ELR (cell line): ENCODE measurements around the gene S100A9.
A peak's percentile ranks its signal among the peaks of the same experiment; 100 is the strongest.
"Not testable (repeated sequence)": the region's sequence is repeated elsewhere in the genome, so short reads cannot be mapped to it uniquely, and the experiment has no call there.

Source experiments
- DNase-seq: peaks from one replicate; pipeline ENCODE4 v3.0.0-alpha.2; 2015; ENCODE audit warnings: low read depth

Gene S100A9

DNA sequence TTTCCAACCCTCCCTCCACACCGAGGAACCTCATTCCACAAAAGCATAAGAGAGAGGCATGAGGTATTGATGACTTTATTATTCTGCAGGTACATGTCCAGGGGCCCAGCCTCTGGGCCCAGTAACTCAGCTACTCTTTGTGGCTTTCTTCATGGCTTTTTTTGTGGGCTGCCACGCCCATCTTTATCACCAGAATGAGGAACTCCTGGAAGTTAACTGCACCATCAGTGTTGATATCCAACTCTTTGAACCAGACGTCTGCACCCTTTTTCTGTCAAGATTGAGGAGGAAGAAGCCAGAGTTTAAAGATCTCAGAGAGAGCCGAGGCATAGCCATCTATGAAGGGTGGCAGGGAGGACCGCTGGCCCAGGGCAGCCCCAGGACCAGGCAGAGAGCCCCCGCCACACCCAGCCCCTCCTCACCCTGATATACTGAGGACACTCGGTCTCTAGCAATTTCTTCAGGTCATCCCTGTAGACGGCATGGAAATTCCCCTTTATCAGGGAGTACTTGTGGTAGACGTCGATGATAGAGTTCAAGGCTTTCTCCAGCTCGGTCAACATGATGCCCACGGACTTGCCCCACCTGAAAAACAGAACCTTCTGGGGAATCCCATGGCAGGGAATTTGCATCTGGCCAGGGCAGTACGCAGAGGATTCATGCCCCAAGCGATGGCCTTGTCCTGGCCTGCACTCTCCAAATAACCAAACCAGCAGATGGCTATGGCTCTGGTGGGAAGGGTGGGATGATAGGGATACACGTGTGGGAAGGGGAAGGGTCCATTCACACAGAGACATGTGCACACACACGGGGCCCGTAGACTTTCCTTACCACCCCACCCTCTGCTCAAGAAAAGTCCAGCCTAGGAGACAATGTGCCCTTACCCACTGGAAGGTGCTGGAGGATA, 32.6 kb downstream of the S100A9 start:
- no peak for DNase-seq

DNA sequence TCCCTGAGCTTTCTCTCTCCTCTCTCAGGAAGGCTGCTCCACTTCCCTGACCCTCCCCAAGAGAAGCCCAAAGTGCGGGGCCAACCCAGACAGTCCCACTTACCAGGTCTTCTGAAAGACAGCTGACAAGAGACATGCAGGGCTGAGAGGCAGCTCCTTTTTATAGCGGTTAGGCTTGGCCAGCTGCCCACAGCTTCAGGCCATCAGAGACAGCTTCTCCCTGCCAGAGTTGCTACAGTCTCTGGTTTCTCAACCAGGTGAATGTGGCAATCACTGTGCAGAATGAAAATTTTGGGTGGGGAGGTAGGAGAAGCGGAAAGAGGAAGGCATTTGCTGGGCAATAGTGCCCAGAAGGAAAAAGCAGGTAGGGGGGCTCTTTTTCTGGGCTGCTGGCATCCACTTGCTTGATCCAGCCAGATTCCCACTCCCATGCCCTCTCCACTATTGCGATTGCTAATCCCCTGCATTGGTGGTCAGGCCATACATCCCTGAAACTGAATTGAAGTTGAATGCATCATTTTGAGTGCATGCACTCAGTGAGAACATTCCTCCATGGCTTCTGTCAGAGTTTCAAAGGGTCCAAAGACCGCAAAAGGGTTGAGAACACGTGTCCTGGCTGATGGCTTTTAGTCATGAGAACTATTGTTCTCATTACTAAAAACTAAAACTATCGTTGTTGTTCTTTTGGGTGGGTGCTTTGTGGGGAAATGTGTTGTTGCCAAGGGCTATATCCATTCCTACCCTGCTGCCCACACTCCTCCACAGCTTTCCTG, 33.5 kb downstream of the S100A9 start, which contains the start of gene S100A8:
Gene S100A8 (minus strand): TSS at position 136 of the 773 bp plus-strand sequence. CDS start 538 bp downstream, outside the sequence.
- no peak for DNase-seq

DNA sequence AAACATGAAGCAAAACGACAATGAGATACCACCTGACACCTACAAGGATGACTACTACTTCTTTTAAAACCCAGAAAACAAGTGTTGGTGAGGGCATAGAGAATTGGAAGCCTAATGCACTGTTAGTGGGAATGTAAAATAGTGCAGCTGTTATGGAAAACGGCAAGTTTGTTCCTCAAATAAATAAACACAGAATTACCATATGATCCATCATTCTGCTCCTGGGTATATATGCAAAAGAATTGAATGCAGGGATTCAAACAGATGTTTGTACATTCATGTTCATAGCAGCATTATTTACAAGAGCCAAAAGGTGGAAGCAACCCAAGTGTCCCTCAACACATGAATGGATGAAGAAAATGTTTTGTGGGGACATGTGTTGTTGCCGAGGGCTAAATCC, 34.6 kb downstream of the S100A9 start:
- DNase-seq, result no peak

DNA sequence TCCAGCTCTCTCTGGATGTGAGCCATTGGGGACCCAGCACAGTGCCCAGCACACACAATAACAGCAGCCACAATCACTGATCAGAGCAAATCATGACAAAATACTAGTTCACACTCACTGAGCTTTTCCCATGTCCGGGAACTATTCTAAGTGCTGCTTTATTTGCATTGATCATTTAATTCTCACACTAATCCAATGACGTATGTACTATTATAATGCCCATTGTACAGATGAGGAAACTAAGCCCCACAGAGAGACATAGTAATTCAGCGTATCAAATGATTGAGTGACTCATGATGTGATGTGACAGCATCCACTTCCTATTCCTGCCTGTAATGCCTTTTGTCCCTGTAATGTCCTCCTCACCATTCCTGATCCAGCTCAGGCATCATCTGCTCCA, 35.2 kb downstream of the S100A9 start:
- DNase-seq, result no peak

DNA sequence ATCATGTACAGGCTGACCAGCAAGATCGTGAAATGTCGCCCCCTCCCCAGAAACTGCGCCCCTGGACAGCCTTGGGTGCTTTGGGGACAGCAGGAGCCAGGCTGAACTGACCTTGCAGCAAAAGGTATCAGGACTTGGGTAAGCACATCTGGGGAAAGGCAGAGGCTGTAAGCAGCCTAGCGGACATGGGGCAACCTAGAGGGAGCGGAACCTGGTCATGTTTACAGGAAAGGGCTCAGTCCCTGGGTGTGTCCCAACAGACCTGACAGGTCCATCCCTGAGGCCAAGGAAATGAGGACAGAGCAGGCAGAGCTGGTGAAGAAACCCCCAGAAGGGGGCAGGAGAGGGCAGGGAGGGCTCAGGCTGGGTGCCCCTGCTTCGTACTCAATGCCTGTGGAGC, 36.3 kb downstream of the S100A9 start:
- DNase-seq, result no peak

DNA sequence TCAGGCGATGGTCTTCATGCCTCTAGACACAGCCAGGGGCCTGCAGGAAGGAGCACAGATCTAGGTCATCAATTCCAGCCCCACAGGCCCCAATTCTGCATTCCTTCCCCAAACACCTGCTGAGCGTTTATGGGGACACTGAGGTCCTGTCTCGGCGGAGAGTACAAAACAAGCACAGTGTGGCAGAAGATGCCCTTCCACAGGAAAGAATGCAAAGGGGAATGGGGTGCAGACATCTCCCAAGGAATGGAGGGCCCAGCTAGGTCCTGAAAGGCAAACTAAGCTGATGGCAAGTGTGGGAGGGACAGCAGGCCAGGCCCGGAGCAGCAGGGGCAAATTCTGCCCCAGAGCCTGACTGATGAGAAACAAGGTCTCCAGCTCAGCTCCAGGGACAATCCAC, 36.7 kb downstream of the S100A9 start:
- DNase-seq, result no peak

DNA sequence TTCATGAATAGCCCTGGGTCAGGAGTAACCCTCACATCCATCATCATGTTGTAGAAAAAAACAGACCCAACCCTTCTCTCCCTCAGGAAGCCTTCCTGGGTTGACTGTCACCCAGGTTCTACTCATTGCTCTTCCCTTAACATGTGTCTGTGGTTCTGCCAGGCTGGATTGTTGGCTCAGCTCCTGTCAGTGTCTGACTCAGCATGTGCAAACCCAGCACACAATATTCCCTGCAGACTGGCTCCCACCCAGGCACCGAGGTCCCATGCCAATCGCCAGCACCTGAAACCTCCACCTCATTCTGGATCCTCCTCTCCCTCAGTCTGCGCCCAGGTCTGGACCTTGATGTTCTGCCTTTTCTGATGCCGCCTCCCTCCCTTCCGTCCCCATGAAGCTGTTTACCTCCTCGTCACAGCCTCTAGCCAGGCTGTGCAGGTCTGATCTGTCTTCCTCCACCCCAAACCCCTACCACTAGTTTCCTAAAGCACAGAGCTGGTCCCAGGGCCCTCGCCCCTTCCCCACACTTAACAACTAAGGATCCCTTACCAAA, 37.6 kb downstream of the S100A9 start:
- DNase-seq, result peak; percentile 22

DNA sequence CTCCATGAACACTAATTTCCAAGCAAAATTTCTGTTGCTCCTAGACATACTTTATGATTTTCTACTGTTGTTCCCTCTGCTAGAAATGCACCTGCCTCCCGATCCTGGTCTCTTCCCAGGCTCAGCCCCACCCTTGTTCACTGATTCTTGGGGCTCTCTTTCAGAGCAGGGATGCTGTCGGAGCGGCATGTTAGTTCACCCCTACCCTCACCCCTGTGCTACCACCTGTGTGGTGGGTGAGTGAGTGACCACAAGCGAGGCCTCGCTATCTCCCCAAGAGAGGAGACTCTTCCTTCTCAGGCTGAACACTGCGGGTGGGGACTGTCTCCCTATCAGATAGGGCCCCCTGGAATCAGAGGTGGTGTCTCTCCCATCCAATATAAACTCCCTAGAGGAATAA, 38.1 kb downstream of the S100A9 start:
- no peak for DNase-seq

DNA sequence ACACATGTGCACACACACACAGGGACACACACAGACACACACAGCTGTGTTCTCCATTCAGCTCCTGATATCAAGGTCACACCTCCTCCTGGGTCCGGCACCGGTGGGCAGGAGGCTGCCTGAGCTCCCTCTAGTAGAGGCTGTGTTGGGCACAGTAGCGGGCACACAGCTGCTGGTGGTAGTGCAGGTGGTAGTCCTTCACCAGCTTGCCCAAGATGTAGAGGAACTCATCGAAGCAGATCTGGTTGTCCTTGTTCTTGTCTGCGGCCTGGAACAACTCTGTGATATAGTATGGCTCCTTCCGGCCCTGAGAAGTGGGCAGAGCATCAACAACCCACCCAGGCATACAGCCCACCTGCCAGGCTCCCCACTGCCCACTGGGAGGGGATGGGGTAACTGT, 38.8 kb downstream of the S100A9 start:
- DNase-seq, result no peak

DNA sequence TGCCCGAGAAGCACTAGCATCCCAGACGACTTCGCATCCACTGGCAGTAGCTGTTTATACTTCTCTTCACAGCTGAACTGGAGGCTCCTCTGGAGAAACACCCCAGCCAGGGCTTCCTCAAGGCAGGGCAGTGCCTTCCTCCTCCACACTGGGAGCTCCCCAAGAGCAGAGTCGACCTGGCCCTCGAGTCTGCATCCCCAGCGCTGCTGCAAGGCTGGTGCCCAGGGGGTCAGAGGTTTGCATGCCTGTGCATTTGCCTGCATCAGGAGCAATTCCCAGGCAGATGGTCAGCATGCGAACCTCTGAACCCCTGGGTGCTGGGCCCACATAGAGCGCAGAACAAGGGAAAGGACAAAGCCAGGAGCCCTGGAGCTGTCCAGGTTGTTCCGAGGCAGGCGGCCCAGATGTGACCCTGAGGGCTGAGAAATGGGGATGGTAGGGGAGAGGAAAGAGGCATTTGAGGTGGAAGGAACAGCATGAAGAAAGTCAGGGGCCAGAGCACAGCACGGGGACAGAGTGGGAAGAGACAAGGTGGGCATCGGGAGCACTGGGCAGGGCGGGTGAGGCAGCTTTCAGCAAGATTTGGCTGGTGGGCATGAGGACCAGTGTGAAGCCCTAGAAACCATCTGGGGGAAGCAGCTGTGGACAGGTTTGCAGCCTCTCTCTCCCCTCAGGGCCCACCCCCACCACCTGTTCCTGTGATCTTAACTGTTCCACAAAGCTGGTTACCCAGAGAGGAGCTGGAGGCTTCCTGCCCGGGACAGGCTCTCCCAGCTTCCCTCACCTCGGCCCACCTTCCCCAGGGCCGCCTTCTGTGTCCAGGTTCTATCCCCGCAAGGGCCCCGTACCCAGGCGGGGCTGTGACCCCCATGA, 39.6 kb downstream of the S100A9 start:
- DNase-seq, result no peak

DNA sequence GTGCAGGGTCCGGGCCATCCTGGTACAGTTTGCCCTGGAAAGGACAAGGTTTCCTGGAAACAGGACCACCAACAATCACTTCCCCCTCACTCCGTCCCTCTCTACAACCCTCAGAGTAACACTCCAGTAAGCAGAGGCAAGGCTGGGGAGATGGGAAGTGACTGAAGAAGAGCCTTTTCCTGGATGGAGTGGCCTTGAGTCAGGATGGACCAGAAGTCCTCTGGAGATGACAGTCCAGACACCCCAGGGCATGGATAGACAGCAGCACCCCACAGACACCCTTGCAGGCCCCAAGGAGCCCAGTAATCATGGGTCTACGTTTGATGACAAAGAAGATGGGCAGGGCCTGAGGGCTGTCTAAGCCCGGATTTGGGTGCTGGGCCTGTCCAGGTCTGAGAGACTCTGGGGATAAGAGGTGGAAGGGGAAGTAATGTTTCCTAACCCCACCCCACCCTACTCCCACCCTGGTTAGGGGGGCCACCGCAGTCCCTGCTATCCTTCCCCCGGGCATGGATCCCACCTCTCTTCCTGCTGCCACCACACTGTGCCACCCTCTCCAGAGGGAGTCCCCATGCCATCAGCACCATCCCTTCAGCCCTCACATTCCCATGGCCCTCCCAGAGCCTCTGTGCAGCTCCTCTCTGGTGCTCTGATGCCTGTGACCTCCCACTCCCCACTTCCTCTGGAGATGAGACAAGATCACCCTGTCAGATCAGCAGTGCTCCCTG, 40.4 kb downstream of the S100A9 start:
- DNase-seq, result no peak

DNA sequence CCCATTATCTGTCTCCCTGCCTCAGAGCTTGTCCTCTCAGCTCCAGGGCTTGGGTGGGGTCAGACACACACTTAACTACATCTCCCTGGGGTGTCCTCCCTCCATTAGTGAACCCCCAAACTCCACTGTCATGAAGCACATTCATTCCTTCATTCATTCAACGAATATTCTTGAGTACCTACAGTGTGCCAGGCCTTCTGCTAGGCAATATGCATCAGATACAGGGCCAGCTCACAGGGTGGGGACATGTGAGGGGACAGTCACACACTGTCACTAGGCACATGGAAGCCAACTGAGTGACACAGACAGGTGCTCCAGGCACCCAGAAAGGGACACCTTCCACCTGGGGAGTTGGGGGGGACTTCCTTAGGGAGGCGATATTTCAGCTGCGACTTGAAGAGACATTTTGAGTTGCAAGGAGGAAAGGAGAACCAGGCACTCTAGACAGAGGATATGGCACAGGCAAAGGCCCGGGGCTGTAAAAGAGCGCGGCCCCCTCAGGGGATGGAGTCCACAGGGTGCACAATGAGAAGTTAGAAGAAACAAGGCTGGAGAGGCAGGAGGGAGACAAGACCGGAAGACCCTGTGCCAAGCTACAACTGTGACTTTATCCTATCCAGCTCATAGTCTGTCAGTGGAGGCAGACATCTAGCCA, 41.9 kb downstream of the S100A9 start:
- DNase-seq, result no peak

DNA sequence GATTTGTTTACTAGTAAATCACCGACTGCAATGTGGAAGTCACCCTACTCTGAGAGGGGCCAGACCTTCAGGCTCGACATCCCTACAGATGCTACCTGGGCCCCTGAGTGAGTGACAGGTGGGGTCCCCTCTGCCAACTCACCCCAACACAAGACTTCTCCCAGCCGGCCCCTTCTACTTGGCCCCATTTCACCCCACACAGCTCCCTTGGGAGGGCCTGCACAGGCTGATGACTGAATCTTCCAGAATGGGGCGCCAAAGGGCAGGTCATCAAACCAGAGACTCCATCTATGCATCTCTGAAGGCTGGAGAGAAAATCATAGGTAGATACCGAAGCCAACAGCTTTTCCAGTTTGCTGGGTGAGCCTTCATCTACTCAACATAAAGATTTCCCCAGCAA, 42.6 kb downstream of the S100A9 start:
- peak; percentile 43 for DNase-seq

DNA sequence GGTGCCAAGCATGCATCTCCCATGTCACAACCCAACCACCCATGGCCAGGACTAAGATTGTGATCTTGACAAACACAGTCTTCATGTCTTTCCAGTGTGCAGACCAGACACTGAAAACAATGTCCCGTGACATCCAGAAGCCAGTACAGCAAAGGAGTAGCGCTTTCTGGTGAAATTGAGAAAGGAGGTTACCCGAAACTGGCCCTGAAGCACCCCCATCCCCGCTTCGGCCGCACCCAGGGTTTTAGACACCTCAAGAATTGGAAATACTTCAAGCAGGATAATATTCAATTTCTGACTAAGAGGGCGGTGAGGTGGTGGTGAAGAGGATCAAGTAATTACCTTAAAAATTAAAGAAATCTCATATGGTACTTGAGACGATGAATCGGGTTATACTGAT, 43.8 kb downstream of the S100A9 start:
- DNase-seq, result no peak

DNA sequence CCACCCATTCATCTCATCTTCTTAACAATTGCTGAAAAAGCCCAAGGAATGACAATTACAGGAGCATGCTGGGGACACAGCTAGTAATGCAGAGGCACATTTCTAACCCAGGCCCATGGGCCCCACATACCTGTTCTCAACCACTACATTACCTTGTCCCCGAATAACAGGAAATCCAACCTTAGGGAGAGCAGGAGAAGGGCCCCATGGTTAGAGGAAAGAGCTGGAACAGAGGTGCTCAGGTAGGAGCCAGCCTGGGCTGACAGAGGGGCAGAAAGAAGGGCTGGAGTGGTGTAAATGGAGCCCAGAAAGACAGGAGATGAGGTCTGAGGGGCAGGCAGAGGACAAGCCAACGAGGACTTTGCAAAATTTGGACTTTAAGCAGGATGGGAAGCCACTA, 44.6 kb downstream of the S100A9 start:
- DNase-seq, result no peak

DNA sequence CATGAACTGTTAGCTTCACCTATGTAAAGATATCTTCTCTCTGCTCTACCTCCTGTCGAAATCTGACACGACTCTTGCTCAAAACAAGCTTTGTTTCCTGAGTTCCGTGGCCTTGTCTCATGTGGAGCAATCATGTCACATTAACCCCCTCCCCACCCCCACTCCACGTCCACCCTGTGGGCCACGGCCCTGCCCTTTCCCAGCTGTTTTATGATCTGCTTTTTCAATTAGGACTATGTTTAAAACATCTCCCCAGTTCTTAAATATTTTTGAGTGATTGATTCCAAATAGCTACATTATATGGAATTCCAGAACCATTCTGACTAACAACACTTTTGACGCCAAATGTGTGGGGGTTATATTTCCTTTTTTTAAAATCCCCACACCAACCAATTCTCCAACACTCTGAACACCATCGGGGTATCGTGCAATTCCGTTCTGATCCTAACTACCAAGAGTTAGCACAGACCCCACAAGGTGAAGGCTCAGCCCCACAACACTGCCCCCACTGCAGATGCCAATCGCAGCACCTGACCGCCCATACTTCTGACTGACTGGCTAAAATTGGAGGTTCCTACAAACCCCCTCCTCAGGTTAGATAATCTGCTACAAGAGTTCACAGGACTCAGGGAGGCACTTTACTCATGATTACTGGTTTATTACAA, 45.9 kb downstream of the S100A9 start:
- DNase-seq, result no peak

DNA sequence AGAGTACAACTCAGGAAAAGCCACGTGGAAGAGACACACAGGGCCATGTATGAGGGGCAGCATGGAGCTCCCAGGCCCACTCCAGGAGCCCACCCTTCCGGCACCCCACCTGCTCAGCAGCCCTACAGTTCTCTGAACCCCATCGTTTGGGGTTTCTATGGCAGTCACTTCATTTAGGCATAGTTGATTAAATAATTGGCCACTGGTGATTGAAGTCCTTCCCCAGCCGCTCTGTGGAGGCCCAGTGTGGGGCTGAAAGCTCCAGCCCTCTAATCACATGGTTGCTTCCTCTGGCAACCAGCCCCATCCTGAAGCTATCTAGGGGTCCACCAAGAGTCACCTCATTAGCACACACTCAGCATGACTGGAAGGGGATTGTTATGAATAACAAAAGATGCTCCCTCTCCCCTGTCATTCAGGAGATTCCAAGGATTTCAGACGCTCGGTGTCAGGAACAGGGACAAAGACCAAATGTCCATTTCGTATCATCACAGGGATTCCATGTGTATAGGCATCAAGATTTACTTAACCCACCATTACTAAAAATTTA, 46.5 kb downstream of the S100A9 start:
- DNase-seq, result no peak

DNA sequence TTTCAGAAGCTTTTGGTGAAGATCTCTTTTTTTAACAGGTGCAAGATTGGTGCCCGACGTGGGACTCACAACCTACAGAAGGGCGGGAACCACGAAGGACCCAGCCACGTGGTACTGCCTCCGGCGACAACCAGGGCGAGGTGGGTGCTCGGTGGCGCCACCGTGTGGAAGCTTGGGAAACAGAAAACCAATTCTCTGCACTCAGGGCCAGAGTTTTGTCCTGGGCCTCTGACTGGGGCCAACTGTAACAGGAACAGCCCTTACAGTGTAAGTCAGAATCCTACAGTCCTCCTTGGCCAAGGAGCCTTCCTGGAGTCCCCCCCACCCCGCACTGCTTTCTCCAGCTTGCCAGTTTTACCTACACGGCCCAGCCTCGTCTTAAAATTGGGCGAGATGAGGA, 47.1 kb downstream of the S100A9 start:
- DNase-seq, result peak; percentile 38

DNA sequence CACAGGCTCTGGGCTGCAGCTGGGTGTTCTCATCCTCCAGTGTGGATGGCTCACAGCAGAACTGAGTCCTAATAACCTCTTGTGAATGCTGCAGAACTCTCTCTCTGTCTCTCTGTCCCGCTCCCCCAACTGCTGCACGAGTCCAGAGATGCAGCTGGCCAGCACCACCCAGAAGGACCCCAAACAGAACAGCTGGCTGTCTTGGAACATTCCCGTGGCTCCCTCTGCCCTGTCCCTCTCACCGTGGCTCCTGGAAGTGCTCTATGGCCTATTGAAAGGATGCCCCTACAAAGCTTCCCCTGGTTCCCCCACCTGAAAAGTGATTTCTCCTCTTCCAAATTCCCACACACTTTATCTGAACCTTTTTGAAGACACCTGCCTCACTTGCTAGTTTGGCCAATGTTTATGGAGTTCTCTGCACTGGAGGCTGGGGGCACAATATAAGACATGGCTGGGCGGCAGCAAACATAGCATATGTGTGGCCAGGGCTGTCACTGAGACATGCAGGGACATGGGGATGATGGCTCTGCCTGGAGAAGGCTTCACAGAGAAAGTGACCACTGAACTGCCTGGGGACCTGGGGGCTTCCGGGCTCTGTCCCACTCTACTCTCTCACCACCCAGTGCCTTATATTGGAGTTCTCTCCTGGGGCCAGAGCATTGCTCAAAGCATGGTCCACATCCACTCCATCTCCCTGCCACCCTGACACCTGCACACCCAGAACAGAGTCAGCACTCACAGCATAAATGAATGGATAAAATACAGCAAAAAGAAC, 48.4 kb downstream of the S100A9 start:
- DNase-seq, result not testable (repeated sequence)
